ENCODE measurements around the gene EWSR1.

Gene EWSR1

GRCh38 chr22:29300807-29301601, 32.9 kb downstream of the EWSR1 start:
- DNase-seq, result no peak
- TF ChIP-seq, protein P1, sequence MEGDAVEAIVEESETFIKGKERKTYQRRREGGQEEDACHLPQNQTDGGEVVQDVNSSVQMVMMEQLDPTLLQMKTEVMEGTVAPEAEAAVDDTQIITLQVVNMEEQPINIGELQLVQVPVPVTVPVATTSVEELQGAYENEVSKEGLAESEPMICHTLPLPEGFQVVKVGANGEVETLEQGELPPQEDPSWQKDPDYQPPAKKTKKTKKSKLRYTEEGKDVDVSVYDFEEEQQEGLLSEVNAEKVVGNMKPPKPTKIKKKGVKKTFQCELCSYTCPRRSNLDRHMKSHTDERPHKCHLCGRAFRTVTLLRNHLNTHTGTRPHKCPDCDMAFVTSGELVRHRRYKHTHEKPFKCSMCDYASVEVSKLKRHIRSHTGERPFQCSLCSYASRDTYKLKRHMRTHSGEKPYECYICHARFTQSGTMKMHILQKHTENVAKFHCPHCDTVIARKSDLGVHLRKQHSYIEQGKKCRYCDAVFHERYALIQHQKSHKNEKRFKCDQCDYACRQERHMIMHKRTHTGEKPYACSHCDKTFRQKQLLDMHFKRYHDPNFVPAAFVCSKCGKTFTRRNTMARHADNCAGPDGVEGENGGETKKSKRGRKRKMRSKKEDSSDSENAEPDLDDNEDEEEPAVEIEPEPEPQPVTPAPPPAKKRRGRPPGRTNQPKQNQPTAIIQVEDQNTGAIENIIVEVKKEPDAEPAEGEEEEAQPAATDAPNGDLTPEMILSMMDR (IDR thresholded peaks at IDR 0.05; ENCODE audit: low read depth, low read length, missing control alignments), result no peak
- peaks cover 52% of the 10 kb centered on the region for H3K36me3 ChIP-seq (replicated peaks)
- H3K4me3 ChIP-seq (ENCODE audit: low read depth, low read length), result no peak overlapping the region
- no peak overlapping the region for H3K27ac ChIP-seq
- in situ Hi-C loops (cut with HindIII; ENCODE audit: low pct_ligation_motif_present, low sequenced_read_pairs), result no loop called here
- H3K27me3 ChIP-seq (replicated peaks), result no peaks in the 10 kb centered on the region

- Histone ChIP-seq H3K27me3 (replicated peaks) (no peaks in the 10 kb centered on the region), H3K4me3 (ENCODE audit: low read depth, low read length) (no peak overlapping the region), H3K27ac (no peak overlapping the region), H3K36me3 (replicated peaks) (peaks cover 44% of the 10 kb centered on the region)
- DNase-seq, result no peak
- in situ Hi-C loops (cut with HindIII; ENCODE audit: low pct_ligation_motif_present, low sequenced_read_pairs), result no loop called here
- TF ChIP-seq, protein P1 (IDR thresholded peaks at IDR 0.05; ENCODE audit: low read depth, low read length, missing control alignments), result no peak
These were observed 33.8 kb downstream of the EWSR1 start for GRCh38 chr22:29301716-29302401.

DNA sequence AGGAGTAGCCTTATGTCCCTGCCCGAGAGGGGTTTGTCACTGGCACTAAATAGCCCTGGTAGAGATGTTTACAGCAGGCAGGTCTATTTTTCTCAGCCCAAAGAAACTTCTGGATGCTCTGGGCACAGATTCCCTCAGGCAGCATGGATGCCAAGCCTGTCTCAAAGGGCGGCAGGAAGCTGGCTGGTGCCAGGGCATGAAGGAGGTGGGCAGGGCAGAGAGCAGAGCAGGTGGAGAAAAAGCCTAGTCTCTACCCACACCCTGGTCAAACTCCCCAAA, 34.3 kb downstream of the EWSR1 start:
- peaks cover 39% of the 10 kb centered on the region for H3K36me3 ChIP-seq (replicated peaks)
- H3K27ac ChIP-seq, result no peak overlapping the region
- TF ChIP-seq, protein P1 (IDR thresholded peaks at IDR 0.05; ENCODE audit: low read depth, low read length, missing control alignments), result no peak
- in situ Hi-C loops (cut with HindIII; ENCODE audit: low pct_ligation_motif_present, low sequenced_read_pairs), result no loop called here
- DNase-seq, result no peak
- no peaks in the 10 kb centered on the region for H3K27me3 ChIP-seq (replicated peaks)
- no peak overlapping the region for H3K4me3 ChIP-seq (ENCODE audit: low read depth, low read length)

DNA sequence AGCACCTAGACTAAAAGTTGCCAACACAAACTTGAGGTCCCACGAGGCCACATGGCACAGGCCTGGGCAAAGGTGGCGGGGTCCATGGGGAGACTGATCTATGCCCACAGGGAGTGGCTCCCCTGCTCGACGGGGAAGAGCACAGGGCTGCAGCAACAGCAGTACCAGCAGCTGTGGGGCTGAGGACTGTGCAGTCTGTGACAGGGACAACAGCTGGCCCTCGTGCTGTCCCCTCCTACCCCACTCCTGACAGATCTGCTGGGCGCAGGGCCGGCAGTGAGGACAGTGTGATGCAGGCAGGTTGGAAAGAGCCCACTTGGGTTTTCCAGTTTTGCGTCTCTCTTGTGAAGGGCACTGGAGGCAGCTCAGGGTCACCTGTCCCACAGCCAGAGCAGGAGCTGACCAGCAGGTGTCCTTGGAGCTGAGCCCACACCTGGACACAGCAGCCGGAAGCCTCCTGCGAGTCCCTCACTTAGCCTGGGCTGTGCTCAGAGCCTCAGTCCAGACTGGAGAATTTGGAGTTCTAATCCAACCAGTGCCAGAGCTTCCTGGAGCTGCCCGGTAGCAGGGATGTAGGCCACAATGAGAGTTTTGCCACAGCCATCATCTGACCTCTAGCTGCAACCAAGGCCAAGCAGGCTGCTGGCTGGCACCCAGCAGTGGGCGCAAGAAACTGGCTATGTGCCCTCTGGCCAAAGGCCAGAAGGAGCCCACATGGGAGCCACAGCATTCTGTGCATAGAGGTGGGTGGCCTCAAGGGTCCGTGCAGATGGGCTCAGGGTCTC, 34.8 kb downstream of the EWSR1 start:
- DNase-seq, result no peak
- in situ Hi-C loops (cut with HindIII; ENCODE audit: low pct_ligation_motif_present, low sequenced_read_pairs), result no loop called here
- TF ChIP-seq, protein P1 (IDR thresholded peaks at IDR 0.05; ENCODE audit: low read depth, low read length, missing control alignments), result no peak
- Histone ChIP-seq H3K27me3 (replicated peaks) (no peaks in the 10 kb centered on the region), H3K4me3 (ENCODE audit: low read depth, low read length) (no peak overlapping the region), H3K36me3 (replicated peaks) (peaks cover 33% of the 10 kb centered on the region), H3K27ac (no peak overlapping the region)

DNA sequence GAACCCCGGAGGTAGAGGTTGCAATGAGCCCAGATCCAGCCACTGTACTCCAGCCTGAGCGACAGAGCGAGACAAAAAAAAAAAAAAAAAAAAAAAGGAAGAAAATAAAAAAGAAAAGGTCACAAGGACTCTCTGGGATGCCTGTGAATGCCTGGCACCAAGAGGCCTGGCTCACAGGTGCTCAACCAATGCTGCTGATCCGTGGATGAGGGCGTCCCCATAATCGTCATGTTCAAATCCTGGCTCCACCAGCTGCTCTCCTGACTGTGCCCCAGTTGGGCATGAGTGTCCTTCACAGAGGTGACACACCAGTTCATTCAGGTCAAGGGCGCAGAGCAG, 37.7 kb downstream of the EWSR1 start:
- in situ Hi-C loops (cut with HindIII; ENCODE audit: low pct_ligation_motif_present, low sequenced_read_pairs), result no loop called here
- Histone ChIP-seq H3K36me3 (replicated peaks) (peaks cover 6% of the 10 kb centered on the region), H3K27ac (no peak overlapping the region), H3K4me3 (ENCODE audit: low read depth, low read length) (peak overlapping the region; percentile 71), H3K27me3 (replicated peaks) (no peaks in the 10 kb centered on the region)
- TF ChIP-seq, protein P1 (IDR thresholded peaks at IDR 0.05; ENCODE audit: low read depth, low read length, missing control alignments), result no peak
- no peak for DNase-seq

Data from brain microvascular endothelial cell (primary cell).